GM12878 (cell line): ENCODE measurements around the gene PTGFRN. TPM values are rescaled to one million over a fixed set of nuclear protein-coding genes. Genes with fewer than 3 reads are reported as not detected.

Source experiments
- ATAC-seq: fragments of 200-7000 bp; cut with Tn5 transposase; 3 replicates; pipeline ENCODE4 v1.9.1; 2020; ENCODE audit warnings: mild to moderate bottlenecking, moderate library complexity
- BruUV-seq: library from RNA; stranded (reverse); fragments of 400-500 nt; replicated peaks from 2 replicates; lab custom pipeline; 2021; lab: Mats Ljungman, UMichigan
- CTCF ChIA-PET: fragments of 300-600 bp; sonication (Branson Sonifier 250); formaldehyde crosslinking; extraction: SDS; loops from one replicate; lab custom pipeline; 2021; ENCODE audit warnings: inconsistent platforms; lab: Yijun Ruan, JAX
- POLR2A ChIA-PET: fragments of 350-600 bp; formaldehyde crosslinking; extraction: SDS; loops from one replicate; lab custom pipeline; 2021; ENCODE audit warnings: inconsistent platforms; lab: Charles Lee
- RAD21 ChIA-PET: fragments of 300-600 bp; sonication (Branson Sonifier 250); formaldehyde crosslinking; loops from one replicate; lab custom pipeline; 2023; ENCODE audit warnings: antibody characterized with exemption; ENCODE audit not compliant: unreplicated experiment; lab: Charles Lee
- SMC1A ChIA-PET: fragments of 300-600 bp; sonication (Branson Sonifier 250); formaldehyde crosslinking; loops from one replicate; lab custom pipeline; 2023; ENCODE audit not compliant: unreplicated experiment, uncharacterized antibody; lab: Charles Lee
- DNase-seq: peaks from one replicate; pipeline ENCODE4 v3.0.0-alpha.2; 2011; ENCODE audit warnings: low read depth, low spot score
- FAIRE-seq: peaks from 3 replicates; lab custom pipeline; 2011; peaks lifted over from hg19 to GRCh38; lab: Jason Lieb, UNC
- H2AFZ ChIP-seq: 2 replicates; pipeline ENCODE4 v1.6.0; 2011; ENCODE audit warnings: low read depth, low read length, control low read depth; ENCODE audit not compliant: control insufficient read depth
- H3K27ac ChIP-seq: 2 replicates; pipeline ENCODE4 v1.5.1; 2011; ENCODE audit warnings: control low read depth; ENCODE audit not compliant: control insufficient read depth, insufficient read depth
- H3K27me3 ChIP-seq, 2 experiments: replicated peaks in 1 of 2; 2 replicates each; pipeline versions ENCODE4 v1.6.0 to v1.6.1; 2011; ENCODE audit warnings: low read length in 1 of 2; ENCODE audit not compliant: control insufficient read depth in 2 of 2, insufficient read depth in 2 of 2
- H3K36me3 ChIP-seq, 2 experiments: 2 replicates each; pipeline ENCODE4 v1.5.1; 2011; ENCODE audit warnings: low read length in 1 of 2; ENCODE audit not compliant: control insufficient read depth in 2 of 2, insufficient read depth in 2 of 2
- H3K4me1 ChIP-seq: 2 replicates; pipeline ENCODE4 v1.6.1; 2011; ENCODE audit warnings: mild to moderate bottlenecking, low read length, moderate library complexity, mixed read lengths; ENCODE audit not compliant: control insufficient read depth, insufficient read depth
- H3K4me2 ChIP-seq: 2 replicates; pipeline ENCODE4 v1.6.0; 2011; ENCODE audit warnings: control low read depth; ENCODE audit not compliant: control insufficient read depth, insufficient read depth
- H3K4me3 ChIP-seq: fragments of 200-600 bp; sonication (generic); 2 replicates; pipeline ENCODE4 v1.5.1; 2016
- H3K79me2 ChIP-seq: 2 replicates; pipeline ENCODE4 v1.6.0; 2011; ENCODE audit warnings: low read length; ENCODE audit not compliant: control insufficient read depth, insufficient read depth
- H3K9ac ChIP-seq: 2 replicates; pipeline ENCODE4 v1.8.0; 2011; ENCODE audit warnings: low read length, control low read depth, mixed read lengths; ENCODE audit not compliant: control insufficient read depth, insufficient read depth
- H3K9me3 ChIP-seq: replicated peaks from 3 replicates; pipeline ENCODE4 v1.5.1; 2011; ENCODE audit warnings: mild to moderate bottlenecking, low read length; ENCODE audit not compliant: control insufficient read depth, insufficient read depth
- H4K20me1 ChIP-seq: 2 replicates; pipeline ENCODE4 v1.6.0; 2011; ENCODE audit not compliant: control insufficient read depth, insufficient read depth
- EZH2 ChIP-seq: IDR thresholded peaks from 2 replicates; pipeline ENCODE4 v1.6.1; 2012; ENCODE audit warnings: low read depth, mild to moderate bottlenecking, control low read depth, inconsistent platforms, low read length, borderline replicate concordance; ENCODE audit not compliant: control insufficient read depth
- POLR2AphosphoS2 ChIP-seq: IDR thresholded peaks from 2 replicates; pipeline ENCODE4 v1.6.1; 2011; ENCODE audit warnings: low read depth, mild to moderate bottlenecking, low read length, improper control_type of control experiment, moderate library complexity
- PRDM15 ChIP-seq: fragments of 450-650 bp; formaldehyde crosslinking; IDR thresholded peaks from 2 replicates; pipeline ENCODE4 v1.4.0; 2020; ENCODE audit warnings: mild to moderate bottlenecking, moderate library complexity
- RAD51 ChIP-seq: fragments of 450-650 bp; IDR thresholded peaks from 2 replicates; pipeline ENCODE4 v1.6.1; 2016; ENCODE audit warnings: moderate library complexity, mild to moderate bottlenecking, inconsistent platforms
- WGBS: methylation state at CpG from one replicate; pipeline ENCODE4 v1.1.6; 2016; ENCODE audit warnings: low lambda C conversion rate; ENCODE audit not compliant: insufficient replicate concordance, insufficient coverage; ENCODE audit errors: missing lambda C conversion rate; 5-methylcytosine and 5-hydroxymethylcytosine counted together
- in situ Hi-C: fragments of 300-500 bp; cut with MboI; formaldehyde crosslinking; loops from 9 replicates; pipeline ENCODE4 v1.14.3; 2018; ENCODE audit warnings: mixed read lengths
- intact Hi-C: fragments of 100-400 bp; cut with micrococcal nuclease; formaldehyde crosslinking; loops from one replicate; pipeline ENCODE4 v1.14.2; 2022; ENCODE audit not compliant: unreplicated experiment
- polyA plus RNA-seq, 11 experiments: library from polyadenylated mRNA; depleted of rRNA in 4 of 11; unstranded in 6 of 11; stranded (reverse) in 5 of 11; fragments of >200 nt; fragmentation: Nextera tagmentation in 4 of 11; fragmentation: Illumina TruSeq in 1 of 11; extraction: Ambion mirVana in 4 of 11; extraction: Trizol in 1 of 11; gene quantifications; 1 replicate in 1 of 11; 2 replicates in 10 of 11; pipeline versions ENCODE4 v1.2.1 to v1.2.3, GENCODE V29; 2011 to 2016; ENCODE audit warnings: inconsistent platforms in 2 of 11, missing spikeins in 2 of 11, low read depth in 1 of 11
- total RNA-seq, 4 experiments: library from RNA; depleted of rRNA in 3 of 4; stranded (reverse); fragments of >200 nt in 3 of 4; fragmentation: Illumina TruSeq in 1 of 4; extraction: Trizol in 1 of 4; gene quantifications; 2 replicates each; pipeline versions ENCODE4 v1.2.1 to v1.2.3, GENCODE V29; 2013 to 2021

PTGFRN gene
- total and polyA plus RNA-seq, 10 of the 15 experiments (the other 5 are each of a cell fraction or from before 2014, with no cell fraction given), result 2.7 to 8.3 (median 5.1) TPM

GRCh38 chr1:116900471-116901365, 9.0 kb upstream of the PTGFRN start:
- Histone ChIP-seq H3K9me3 (no peaks in the 10 kb centered on the region; the same call in 2 of the 3 replicates), H3K4me1 (no peaks in the 10 kb centered on the region), H3K27ac (no peak overlapping the region), H3K4me3 (no peak overlapping the region), H3K36me3 (no peaks in the 10 kb centered on the region), H3K4me2 (no peak overlapping the region), H4K20me1 (no peaks in the 10 kb centered on the region), H2AFZ (no peak overlapping the region), H3K79me2 (no peaks in the 10 kb centered on the region), H3K27me3 (no peaks in the 10 kb centered on the region; a peak in 1 of 4 replicates), H3K9ac (no peak overlapping the region)
- 34% methylated on average over 9 of the region's 9 CpGs for WGBS
- intact Hi-C loops (no loop called here), in situ Hi-C loops (no loop called here)
- SMC1A ChIA-PET, result interaction anchor here (0.6 to 2.2 kb wide), 4 partner anchors 11 to 32 kb away, joined by 3 to 7 read pairs (median 4); no protein-coding TSS in a partner anchor
- DNase-seq (no peak), FAIRE-seq (no peak), ATAC-seq (no peak)
- no peak for TF ChIP-seq RAD51
- TF ChIP-seq PRDM15 (CRISPR knock-in tag), result no peak
- no peak for TF ChIP-seq POLR2AphosphoS2
- no peak for TF ChIP-seq EZH2
- RAD21 ChIA-PET, result no interaction called here
- POLR2A ChIA-PET, result interaction anchor here (1.0 to 1.2 kb wide), 2 partner anchors 11 to 12 kb away, joined by 3 to 4 read pairs; no protein-coding TSS in a partner anchor
- no TSS peak for BruUV-seq
- CTCF ChIA-PET, result interaction anchor here (0.5 to 1.2 kb wide), 3 partner anchors 13 to 113 kb away, joined by 3 to 5 read pairs (median 3); no protein-coding TSS in a partner anchor
